Activated CD4-positive, alpha-beta T cell treated with anti-CD3 and anti-CD28 coated beads for 36 hours (primary cell): ENCODE data around the gene IL10RB. TPM values are rescaled to one million over a fixed set of nuclear protein-coding genes. Genes with fewer than 3 reads are reported as not detected.
A peak's percentile ranks its signal among the peaks of the same experiment; 100 is the strongest.
"Not testable (repeated sequence)": the region's sequence is repeated elsewhere in the genome, so short reads cannot be mapped to it uniquely, and the experiment has no call there.

Experiments used
- ATAC-seq: fragments of 200-7000 bp; cut with Tn5 transposase; one replicate; pipeline ENCODE4 v1.10.0; 2021; ENCODE audit warnings: mild to moderate bottlenecking, moderate library complexity
- CTCF ChIA-PET: fragments of 350-600 bp; sonication (Branson Sonifier 250); formaldehyde crosslinking; loops from one replicate; lab custom pipeline; 2021; ENCODE audit warnings: antibody characterized with exemption; lab: Charles Lee
- POLR2A ChIA-PET: fragments of 350-600 bp; sonication (Branson Sonifier 250); formaldehyde crosslinking; loops from one replicate; lab custom pipeline; 2021; ENCODE audit warnings: antibody characterized with exemption, inconsistent platforms; lab: Charles Lee
- DNase-seq: peaks from one replicate; pipeline ENCODE4 v3.0.0-alpha.2; 2020
- H3K27ac Mint-ChIP-seq: one replicate; pipeline ENCODE4 v1.8.0; 2021; ENCODE audit warnings: mixed read lengths
- H3K27me3 Mint-ChIP-seq: one replicate; pipeline ENCODE4 v1.8.0; 2021; ENCODE audit warnings: mixed read lengths
- H3K36me3 Mint-ChIP-seq: one replicate; pipeline ENCODE4 v1.8.0; 2021; ENCODE audit warnings: low read depth, mixed read lengths
- H3K4me1 Mint-ChIP-seq: one replicate; pipeline ENCODE4 v1.8.0; 2021; ENCODE audit warnings: mixed read lengths
- H3K4me3 Mint-ChIP-seq: one replicate; pipeline ENCODE4 v1.8.0; 2021; ENCODE audit warnings: mild to moderate bottlenecking, moderate library complexity, mixed read lengths
- H3K9me3 Mint-ChIP-seq: one replicate; pipeline ENCODE4 v1.8.0; 2021; ENCODE audit warnings: low read depth, mixed read lengths
- intact Hi-C, 2 experiments: fragments of 100-400 bp; cut with DNase I in 1 of 2; cut with micrococcal nuclease in 1 of 2; formaldehyde crosslinking; loops; one replicate each; pipeline versions ENCODE4 v1.14.2 to v1.15.1; 2022 to 2024; cut with DNase I, micrococcal nuclease
- total RNA-seq, 2 experiments: library from RNA; stranded (reverse); gene quantifications; one replicate each; pipeline ENCODE4 v1.2.3, GENCODE V29; 2021

Gene IL10RB
- 10 to 100 TPM; 22.8 to 25.0 TPM for total RNA-seq

DNA sequence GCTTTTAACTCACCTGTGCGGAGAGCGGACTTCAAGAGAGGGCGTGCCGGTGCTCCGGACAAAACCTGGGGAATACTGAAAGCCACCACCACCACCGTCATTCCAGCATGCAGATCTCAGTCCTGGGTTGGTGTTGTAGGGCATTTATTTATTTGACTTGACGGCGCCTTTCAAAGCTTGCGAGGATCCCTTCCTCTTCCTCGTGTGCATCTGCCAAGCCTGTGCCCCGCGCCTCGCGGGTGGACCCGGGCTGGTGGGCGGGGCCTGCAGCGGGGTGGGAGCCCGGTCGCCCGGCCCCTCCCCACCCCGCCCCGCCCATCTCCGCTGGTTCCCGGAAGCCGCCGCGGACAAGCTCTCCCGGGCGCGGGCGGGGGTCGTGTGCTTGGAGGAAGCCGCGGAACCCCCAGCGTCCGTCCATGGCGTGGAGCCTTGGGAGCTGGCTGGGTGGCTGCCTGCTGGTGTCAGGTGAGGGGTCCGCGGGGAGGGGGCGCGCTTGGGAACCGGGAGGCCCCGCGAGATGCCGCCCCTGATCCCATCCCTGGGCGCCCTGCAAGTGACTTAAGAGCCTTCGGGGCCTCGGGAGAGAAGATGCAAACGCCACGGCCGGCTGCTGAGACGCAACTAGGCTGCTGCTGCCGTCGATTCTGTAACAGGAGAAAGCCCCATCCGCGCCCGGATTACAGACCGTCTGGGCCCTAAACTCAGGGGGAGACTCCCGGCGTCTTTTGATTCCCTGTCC is at the start of gene IL10RB:
Gene IL10RB, plus strand, starts transcription at position 318 of the 739 bp plus-strand sequence. Its CDS starts 99 bp downstream, at position 417.
- Mint-ChIP-seq H3K27me3 (no peaks in the 10 kb centered on the region), H3K36me3 (peaks cover 45% of the 10 kb centered on the region), H3K4me3 (peak within 1 kb of the TSS; percentile 90), H3K27ac (peak within 1 kb of the TSS; percentile 92), H3K4me1 (peaks cover 42% of the 10 kb centered on the region), H3K9me3 (no peaks in the 10 kb centered on the region)
- POLR2A ChIA-PET: interaction anchor here (1.0 to 1.2 kb wide), 3 partner anchors 34 to 179 kb away, joined by 3 to 4 read pairs (median 3); partner anchors contain the start of gene IFNAR1
- peak; percentile 84 for DNase-seq
- intact Hi-C loops: loop anchor here (1.0 to 5.0 kb wide), 7 partner anchors 10 to 96 kb away; partner anchors contain the start of gene IFNAR1 (in 2 of the 2)
- CTCF ChIA-PET: interaction anchor here (0.6 to 2.5 kb wide), 7 partner anchors 15 to 96 kb away, joined by 3 to 14 read pairs (median 4); partner anchors contain the start of gene IFNAR1
- peak; percentile 64 for ATAC-seq

DNA sequence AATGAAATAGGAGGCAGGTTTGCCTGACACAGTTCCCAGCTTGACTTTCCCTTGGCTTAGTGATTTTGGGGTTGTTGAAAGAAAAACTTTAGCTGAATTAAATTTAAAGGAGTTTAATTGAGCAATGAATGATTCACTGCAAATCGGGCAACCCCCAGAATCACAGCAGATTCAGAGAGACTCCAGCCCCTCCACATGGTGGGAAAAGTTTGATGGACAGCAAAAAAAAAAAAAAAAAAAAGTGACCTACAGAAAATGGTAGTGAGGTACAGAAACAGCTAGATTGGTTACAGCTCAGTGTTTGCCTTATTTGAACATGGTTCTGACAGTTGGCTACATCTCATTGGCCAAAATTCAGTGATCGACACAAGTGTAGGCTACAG is 49.0 kb upstream of the IL10RB start:
- intact Hi-C loops: no loop called here
- ChIA-PET CTCF (no interaction called here), POLR2A (interaction anchor here (0.8 kb wide), 1 partner anchor 217 kb away, joined by 4 read pairs; no protein-coding TSS in a partner anchor)
- H3K27ac Mint-ChIP-seq: no peak overlapping the region
- DNase-seq (no peak), ATAC-seq (no peak)
- no peak overlapping the region for H3K4me3 Mint-ChIP-seq
- peaks cover 3% of the 10 kb centered on the region for H3K9me3 Mint-ChIP-seq
- peaks cover 65% of the 10 kb centered on the region for H3K4me1 Mint-ChIP-seq
- H3K27me3 Mint-ChIP-seq: no peaks in the 10 kb centered on the region
- H3K36me3 Mint-ChIP-seq: no peaks in the 10 kb centered on the region

GRCh38 chr21:33219300-33219699 is 46.9 kb upstream of the IL10RB start:
- ATAC-seq (no peak), DNase-seq (no peak)
- POLR2A ChIA-PET: no interaction called here
- Mint-ChIP-seq H3K9me3 (peaks cover 3% of the 10 kb centered on the region), H3K36me3 (no peaks in the 10 kb centered on the region), H3K27me3 (no peaks in the 10 kb centered on the region), H3K4me3 (no peak overlapping the region), H3K27ac (peak overlapping the region; percentile 34), H3K4me1 (peaks cover 45% of the 10 kb centered on the region)
- CTCF ChIA-PET: interaction anchor here (0.6 to 1.0 kb wide), 2 partner anchors 100 to 130 kb away, joined by 3 read pairs; no protein-coding TSS in a partner anchor
- intact Hi-C loops: no loop called here

- Mint-ChIP-seq H3K4me3 (no peak overlapping the region), H3K4me1 (peaks cover 41% of the 10 kb centered on the region), H3K36me3 (no peaks in the 10 kb centered on the region), H3K27ac (no peak overlapping the region), H3K9me3 (peaks cover 3% of the 10 kb centered on the region), H3K27me3 (no peaks in the 10 kb centered on the region)
- no peak for DNase-seq
- ATAC-seq: no peak
- intact Hi-C loops: no loop called here
- ChIA-PET CTCF (interaction anchor here (0.6 kb wide), 1 partner anchor 130 kb away, joined by 3 read pairs; no protein-coding TSS in a partner anchor), POLR2A (no interaction called here)
Observed at GRCh38 chr21:33219954-33220353, 46.2 kb upstream of the IL10RB start.

DNA sequence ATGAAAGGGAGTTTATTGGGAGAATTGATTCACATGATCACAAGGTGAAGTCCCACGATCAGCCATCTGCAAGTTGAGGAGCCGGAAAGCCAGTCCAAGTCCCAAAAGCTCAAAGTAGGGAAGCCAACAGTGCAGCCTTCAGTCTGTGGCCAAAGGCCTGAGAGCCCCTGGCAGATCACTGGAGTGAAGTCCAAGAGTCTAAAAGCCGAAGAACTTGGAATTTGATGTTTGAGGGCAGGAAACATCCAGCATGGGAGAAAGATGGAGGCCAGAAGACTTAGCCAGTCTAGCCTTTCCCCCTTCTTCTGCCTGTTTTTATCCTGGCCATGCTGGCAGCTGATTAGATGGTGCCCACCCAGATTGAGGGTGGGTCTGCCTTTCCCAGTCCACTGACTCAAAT is 40.8 kb upstream of the IL10RB start:
- ATAC-seq, POLR2A ChIA-PET, H3K36me3 Mint-ChIP-seq, DNase-seq, H3K9me3 Mint-ChIP-seq, H3K27ac Mint-ChIP-seq, H3K27me3 Mint-ChIP-seq, H3K4me3 Mint-ChIP-seq: not testable (repeated sequence)
- peaks cover 23% of the 10 kb centered on the region for H3K4me1 Mint-ChIP-seq
- CTCF ChIA-PET: interaction anchor here (0.6 kb wide), 1 partner anchor 121 kb away, joined by 3 read pairs; no protein-coding TSS in a partner anchor
- intact Hi-C loops: loop anchor here in 1 of 2 experiments (5.0 kb wide), 1 partner anchor 317 kb away; the partner anchor contains the start of genes GART and SON

DNA sequence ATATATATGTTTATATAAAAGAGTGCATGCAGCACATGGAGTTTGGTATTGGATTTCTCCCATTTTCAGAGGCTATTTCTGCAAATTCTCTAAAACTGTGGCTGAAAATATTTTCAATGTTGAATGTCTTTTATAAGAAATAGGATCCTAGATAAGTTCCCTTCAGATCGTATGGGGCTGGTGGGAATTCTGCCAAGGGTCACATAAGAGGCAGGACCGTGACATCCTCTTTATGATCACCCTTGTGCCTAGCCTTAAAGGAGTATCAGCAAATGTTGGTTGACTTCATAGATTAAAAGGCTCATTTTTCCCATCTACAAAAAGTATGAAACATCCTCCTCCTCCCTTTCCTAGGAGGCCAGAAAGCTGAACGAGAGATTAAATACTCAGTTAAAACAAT is 37.7 kb upstream of the IL10RB start:
- DNase-seq (no peak), ATAC-seq (no peak)
- Mint-ChIP-seq H3K36me3 (peaks cover 11% of the 10 kb centered on the region), H3K4me3 (no peak overlapping the region), H3K27ac (no peak overlapping the region), H3K9me3 (no peaks in the 10 kb centered on the region), H3K4me1 (peaks cover 42% of the 10 kb centered on the region), H3K27me3 (no peaks in the 10 kb centered on the region)
- intact Hi-C loops: loop anchor here in 1 of 2 experiments (5.0 kb wide), 1 partner anchor 314 kb away; the partner anchor contains the start of genes GART and SON
- ChIA-PET POLR2A (interaction anchor here (0.7 to 0.9 kb wide), 2 partner anchors 13 to 97 kb away, joined by 4 to 6 read pairs; partner anchors contain the start of gene IFNAR1), CTCF (interaction anchor here (0.6 to 2.0 kb wide), 5 partner anchors 26 to 160 kb away, joined by 3 to 9 read pairs (median 7); no protein-coding TSS in a partner anchor)

DNA sequence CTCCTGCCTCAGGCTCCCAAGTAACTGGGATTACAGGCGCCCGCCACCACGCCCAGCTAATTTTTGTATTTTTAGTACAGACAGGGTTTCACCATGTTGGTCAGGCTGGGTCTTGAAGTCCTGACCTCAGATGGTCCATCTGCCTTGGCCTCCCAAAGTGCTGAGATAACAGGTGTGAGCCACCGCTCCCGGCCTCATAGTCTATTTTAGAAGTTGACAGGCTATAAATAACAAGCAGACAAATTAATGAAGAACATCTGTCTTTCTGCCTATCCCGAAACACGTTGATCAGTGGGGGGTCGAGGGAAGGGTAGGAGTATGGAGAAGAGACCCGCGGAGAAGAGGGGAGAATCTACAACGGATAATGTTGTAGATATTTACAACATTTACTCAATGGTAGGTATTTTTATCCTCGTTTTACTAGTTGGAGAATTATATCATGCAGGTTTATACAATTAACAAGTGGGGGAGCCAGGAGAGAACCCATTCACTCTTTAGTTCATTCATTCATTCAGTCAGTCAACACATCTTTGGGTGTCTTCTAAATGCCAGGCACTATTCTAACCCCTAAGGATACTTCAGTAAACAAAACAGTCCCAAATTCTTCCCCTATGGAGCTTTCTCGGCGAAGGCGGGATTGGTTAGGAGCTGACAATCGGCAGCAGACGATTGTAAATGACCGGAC is 36.9 kb upstream of the IL10RB start:
- H3K4me3 Mint-ChIP-seq: peak overlapping the region; percentile 84
- peaks cover 48% of the 10 kb centered on the region for H3K4me1 Mint-ChIP-seq
- peaks cover 11% of the 10 kb centered on the region for H3K36me3 Mint-ChIP-seq
- CTCF ChIA-PET: interaction anchor here (0.6 to 2.0 kb wide), 4 partner anchors 11 to 161 kb away, joined by 3 to 8 read pairs (median 3); no protein-coding TSS in a partner anchor
- H3K9me3 Mint-ChIP-seq: no peaks in the 10 kb centered on the region
- ATAC-seq (no peak), DNase-seq (no peak)
- POLR2A ChIA-PET: interaction anchor here (0.6 kb wide), 1 partner anchor 834 kb away, joined by 3 read pairs; no protein-coding TSS in a partner anchor
- H3K27me3 Mint-ChIP-seq: no peaks in the 10 kb centered on the region
- intact Hi-C loops: loop anchor here (1.0 to 5.0 kb wide), 2 partner anchors 24 to 313 kb away; partner anchors contain the start of genes GART (in 1 of the 2) and SON (in 1 of the 2)
- peak overlapping the region; percentile 79 for H3K27ac Mint-ChIP-seq

GRCh38 chr21:33229784-33230544 is 36.2 kb upstream of the IL10RB start, which contains the start of gene IFNAR2:
Gene IFNAR2, plus strand, starts transcription at chr21:33229938. Its CDS starts 11,985 bp downstream, at chr21:33241923.
- H3K27me3 Mint-ChIP-seq: no peaks in the 10 kb centered on the region
- CTCF ChIA-PET: interaction anchor here (0.6 to 1.5 kb wide), 4 partner anchors 10 to 150 kb away, joined by 3 read pairs; no protein-coding TSS in a partner anchor

DNA sequence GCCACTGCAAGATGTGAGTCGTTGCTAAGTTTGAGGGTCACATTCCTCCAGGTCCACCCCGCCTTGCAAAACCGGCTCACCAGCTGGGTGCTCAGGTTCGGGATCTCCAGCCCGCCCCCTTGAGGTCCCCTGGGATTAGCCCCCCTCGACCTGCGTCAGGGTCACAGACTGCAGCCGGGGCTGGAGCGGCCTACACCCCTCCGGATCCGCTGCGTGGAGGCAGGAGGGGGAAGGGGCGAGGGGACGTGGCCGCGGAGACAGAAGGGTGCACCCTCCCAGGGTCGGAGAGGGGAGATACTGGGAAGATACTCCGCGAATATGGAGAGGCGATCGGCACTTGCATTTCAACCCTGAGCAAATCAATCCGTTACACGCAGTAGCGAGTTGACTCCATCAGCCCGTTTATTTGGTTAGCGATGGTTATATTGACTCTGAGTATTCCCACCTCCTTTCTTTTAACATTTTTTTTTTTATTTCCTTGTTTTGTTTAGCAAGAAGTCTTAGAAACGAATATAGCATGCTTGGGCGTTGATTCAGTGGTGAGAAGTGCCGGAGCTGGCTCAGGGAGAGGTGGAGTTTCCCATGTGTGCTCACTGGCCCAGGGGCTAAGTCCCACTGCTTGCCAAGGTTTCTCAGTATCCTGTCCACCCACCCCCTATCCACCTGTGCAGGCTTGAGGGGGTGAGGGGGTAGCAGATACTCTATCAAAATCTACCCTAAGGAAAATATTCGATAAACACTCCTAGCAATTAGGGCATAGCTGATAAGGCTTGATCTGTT is 35.4 kb upstream of the IL10RB start:
- Mint-ChIP-seq H3K36me3 (peaks cover 16% of the 10 kb centered on the region), H3K9me3 (no peaks in the 10 kb centered on the region), H3K4me3 (peak overlapping the region; percentile 84), H3K4me1 (peaks cover 60% of the 10 kb centered on the region), H3K27me3 (no peaks in the 10 kb centered on the region), H3K27ac (peak overlapping the region; percentile 91)
- POLR2A ChIA-PET: interaction anchor here (0.5 to 1.6 kb wide), 2 partner anchors 15 to 36 kb away, joined by 3 to 4 read pairs; partner anchors contain the start of gene IL10RB
- CTCF ChIA-PET: interaction anchor here (0.6 to 1.5 kb wide), 3 partner anchors 9 to 149 kb away, joined by 3 read pairs; no protein-coding TSS in a partner anchor
- ATAC-seq (peak; percentile 14), DNase-seq (peak; percentile 57)
- intact Hi-C loops: loop anchor here (1.0 to 10.0 kb wide), 13 partner anchors 8 to 714 kb away; partner anchors contain the start of genes IFNAR1 (in 2 of the 2), IL10RB (in 2 of the 2), CRYZL1 (in 1 of the 2) and DONSON (in 1 of the 2)

More at GRCh38 chr21:33229784-33230544, 36.2 kb upstream of the IL10RB start, which contains the start of gene IFNAR2:
- Mint-ChIP-seq H3K27ac (peak within 1 kb of the TSS; percentile 91), H3K9me3 (no peaks in the 10 kb centered on the region), H3K4me3 (peak within 1 kb of the TSS; percentile 84), H3K36me3 (peaks cover 16% of the 10 kb centered on the region), H3K4me1 (peaks cover 54% of the 10 kb centered on the region)
- intact Hi-C loops: loop anchor here (1.0 to 10.0 kb wide), 10 partner anchors 8 to 715 kb away; partner anchors contain the start of genes IL10RB (in 2 of the 2), CRYZL1 (in 1 of the 2), DONSON (in 1 of the 2) and GART (in 1 of the 2)
- DNase-seq: peak; percentile 85
- POLR2A ChIA-PET: no interaction called here
- peak; percentile 55 for ATAC-seq
